Gastrocnemius medialis (tissue), 4 donors: ENCODE data around the gene PTPRN2. TPM values are rescaled to one million over a fixed set of nuclear protein-coding genes. Genes with fewer than 3 reads are reported as not detected.

Experiments used
- ATAC-seq, 2 donors: fragments of 150-250 bp; one replicate each; pipeline ENCODE4 v1.9.1; 2016
- DNase-seq, 2 donors: peaks; one replicate each; pipeline ENCODE4 v3.0.0-alpha.2; 2019
- H3K27ac ChIP-seq, 4 donors: fragments of 200-600 bp; sonication (generic); 1 replicate in 1 of 4; 2 replicates in 3 of 4; pipeline ENCODE4 v1.5.1; 2016 to 2018; ENCODE audit warnings: mild to moderate bottlenecking in 2 of 4, moderate library complexity in 1 of 4
- H3K27me3 ChIP-seq, 3 donors: fragments of 200-600 bp; sonication (generic) in 2 of 3; 1 replicate in 1 of 3; 2 replicates in 2 of 3; pipeline versions ENCODE4 v1.5.1 to v1.6.0; 2016 to 2019; ENCODE audit warnings: mild to moderate bottlenecking in 1 of 3, moderate library complexity in 1 of 3
- H3K36me3 ChIP-seq, 2 donors: fragments of 200-600 bp; sonication (generic) in 1 of 2; one replicate each; pipeline ENCODE4 v1.5.1; 2017 to 2018
- H3K4me1 ChIP-seq, 2 donors: fragments of 200-600 bp; sonication (generic) in 1 of 2; one replicate each; pipeline ENCODE4 v1.5.1; 2016 to 2017; ENCODE audit warnings: mild to moderate bottlenecking in 2 of 2
- H3K4me3 ChIP-seq, 4 donors: fragments of 200-600 bp; sonication (generic) in 3 of 4; 1 replicate in 1 of 4; 2 replicates in 3 of 4; pipeline ENCODE4 v1.5.1; 2016 to 2019; ENCODE audit warnings: mild to moderate bottlenecking in 2 of 4
- H3K9me3 ChIP-seq, 3 donors: fragments of 200-600 bp; sonication (generic) in 2 of 3; 1 replicate in 1 of 3; 2 replicates in 2 of 3; pipeline ENCODE4 v1.5.1; 2016 to 2019
- CTCF ChIP-seq, 5 experiments: fragments of 450-650 bp in 3 of 5; fragments of 200-600 bp in 2 of 5; sonication (generic) in 2 of 5; IDR thresholded peaks in 4 of 5; conservative IDR thresholded peaks in 1 of 5; 1 replicate in 4 of 5; 2 replicates in 1 of 5; pipeline ENCODE4 v1.5.1; 2016 to 2019; ENCODE audit warnings: antibody characterized with exemption in 5 of 5, mild to moderate bottlenecking in 3 of 5, moderate library complexity in 3 of 5
- POLR2A ChIP-seq, 2 donors: fragments of 450-650 bp; IDR thresholded peaks; one replicate each; pipeline ENCODE4 v1.6.1; 2017; ENCODE audit warnings: antibody characterized with exemption in 2 of 2, mild to moderate bottlenecking in 2 of 2, moderate library complexity in 2 of 2
- in situ Hi-C, 4 donors: fragments of 200-750 bp; cut with MboI; loops; one replicate each; pipeline versions ENCODE4 v1.15.0 to v1.8.0; 2017; ENCODE audit warnings: low sequenced_read_pairs in 4 of 4
- intact Hi-C: fragments of 100-400 bp; cut with DNase I; formaldehyde crosslinking; loops from one replicate; pipeline ENCODE4 v1.15.1; 2023; ENCODE audit warnings: low total_unique reads
- total RNA-seq, 4 donors: library from RNA; depleted of rRNA; stranded (reverse); fragments of >200 nt; gene quantifications; one replicate each; pipeline versions ENCODE4 v1.1.0 to v1.2.3, GENCODE V29; 2016

The PTPRN2 gene
- total RNA-seq, 4 donors from 2014 or later: 0.66 to 0.85 (median 0.81) TPM

- TF ChIP-seq POLR2A (IDR thresholded peaks at IDR 0.05) (no peak), CTCF (IDR thresholded peaks at IDR 0.05 in 4 of 5, conservative IDR thresholded peaks at IDR 0.05 in 1 of 5) (no peak)
- DNase-seq (no peak), ATAC-seq (no peak)
- Histone ChIP-seq H3K9me3 (no peaks in the 10 kb centered on the region), H3K27me3 (no peaks in the 10 kb centered on the region), H3K27ac (no peak overlapping the region), H3K36me3 (no peaks in the 10 kb centered on the region), H3K4me3 (no peak overlapping the region), H3K4me1 (no peaks in the 10 kb centered on the region)
- in situ Hi-C loops: no loop called here
- intact Hi-C loops: no loop called here
Observed at GRCh38 chr7:157635669-157636068, 952.0 kb downstream of the PTPRN2 start.

GRCh38 chr7:157635148-157635500, 952.5 kb downstream of the PTPRN2 start:
- Histone ChIP-seq H3K27me3 (no peaks in the 10 kb centered on the region), H3K4me3 (no peak overlapping the region), H3K9me3 (no peaks in the 10 kb centered on the region), H3K27ac (no peak overlapping the region), H3K36me3 (no peaks in the 10 kb centered on the region), H3K4me1 (no peaks in the 10 kb centered on the region)
- TF ChIP-seq POLR2A (IDR thresholded peaks at IDR 0.05) (no peak), CTCF (IDR thresholded peaks at IDR 0.05 in 4 of 5, conservative IDR thresholded peaks at IDR 0.05 in 1 of 5) (no peak)
- ATAC-seq: no peak
- intact Hi-C loops (no loop called here), in situ Hi-C loops (no loop called here)
- DNase-seq: no peak

GRCh38 chr7:157634401-157635147, 953.0 kb downstream of the PTPRN2 start:
- H3K9me3 ChIP-seq: no peaks in the 10 kb centered on the region
- in situ Hi-C loops (no loop called here), intact Hi-C loops (no loop called here)
- no peaks in the 10 kb centered on the region for H3K36me3 ChIP-seq
- no peak overlapping the region for H3K27ac ChIP-seq
- H3K4me3 ChIP-seq: no peak overlapping the region
- H3K27me3 ChIP-seq: no peaks in the 10 kb centered on the region
- no peak for TF ChIP-seq CTCF (IDR thresholded peaks at IDR 0.05 in 4 of 5, conservative IDR thresholded peaks at IDR 0.05 in 1 of 5)
- ATAC-seq (no peak), DNase-seq (no peak)
- no peaks in the 10 kb centered on the region for H3K4me1 ChIP-seq

- ATAC-seq: no peak
- Histone ChIP-seq H3K4me1 (no peaks in the 10 kb centered on the region), H3K36me3 (no peaks in the 10 kb centered on the region), H3K4me3 (no peak overlapping the region), H3K27ac (no peak overlapping the region), H3K27me3 (no peaks in the 10 kb centered on the region), H3K9me3 (no peaks in the 10 kb centered on the region)
- intact Hi-C loops: no loop called here
- TF ChIP-seq POLR2A (IDR thresholded peaks at IDR 0.05) (no peak), CTCF (IDR thresholded peaks at IDR 0.05 in 4 of 5, conservative IDR thresholded peaks at IDR 0.05 in 1 of 5) (no peak)
- in situ Hi-C loops: no loop called here
- DNase-seq: no peak
Observed at GRCh38 chr7:157633465-157634185, 954.0 kb downstream of the PTPRN2 start.
